Tibial artery (tissue), 4 donors: ENCODE results near the gene GYS2.
"Not testable (repeated sequence)": the region's sequence is repeated elsewhere in the genome, so short reads cannot be mapped to it uniquely, and the experiment has no call there.

Experiments used
- DNase-seq, 2 donors: peaks; one replicate each; pipeline ENCODE4 v3.0.0-alpha.2; 2019
- H3K27ac ChIP-seq, 2 donors: fragments of 200-600 bp; sonication (generic) in 1 of 2; 1 replicate in 1 of 2; 2 replicates in 1 of 2; pipeline ENCODE4 v1.5.1; 2018 to 2019; ENCODE audit warnings: mild to moderate bottlenecking in 1 of 2
- H3K27me3 ChIP-seq, 2 donors: fragments of 200-600 bp; sonication (generic) in 1 of 2; one replicate each; pipeline versions ENCODE4 v1.5.1 to v1.6.0; 2016 to 2019
- H3K36me3 ChIP-seq, 3 donors: fragments of 200-600 bp; sonication (generic) in 2 of 3; one replicate each; pipeline ENCODE4 v1.5.1; 2016 to 2019; ENCODE audit warnings: mild to moderate bottlenecking in 2 of 3
- H3K4me1 ChIP-seq, 4 donors: fragments of 200-600 bp; sonication (generic) in 2 of 4; 1 replicate in 3 of 4; 2 replicates in 1 of 4; pipeline ENCODE4 v1.5.1; 2016 to 2019
- H3K4me3 ChIP-seq, 2 donors: fragments of 200-600 bp; sonication (generic) in 1 of 2; 1 replicate in 1 of 2; 2 replicates in 1 of 2; pipeline ENCODE4 v1.5.1; 2018 to 2019; ENCODE audit warnings: mild to moderate bottlenecking in 2 of 2
- H3K9me3 ChIP-seq, 3 donors: fragments of 200-600 bp; sonication (generic) in 1 of 3; one replicate each; pipeline ENCODE4 v1.5.1; 2016 to 2019
- intact Hi-C: fragments of 100-400 bp; cut with DNase I; formaldehyde crosslinking; loops from one replicate; pipeline ENCODE4 v1.15.0; 2023; ENCODE audit warnings: low total_unique reads
- TF ChIP-seq, protein P1 (sequence below), 2 experiments: fragments of 200-600 bp in 1 of 2; fragments of 450-650 bp in 1 of 2; IDR thresholded peaks; one replicate each; pipeline ENCODE4 v1.5.1; 2017 to 2019; ENCODE audit warnings: antibody characterized with exemption in 2 of 2, mild to moderate bottlenecking in 1 of 2, moderate library complexity in 1 of 2

GYS2 gene

DNA sequence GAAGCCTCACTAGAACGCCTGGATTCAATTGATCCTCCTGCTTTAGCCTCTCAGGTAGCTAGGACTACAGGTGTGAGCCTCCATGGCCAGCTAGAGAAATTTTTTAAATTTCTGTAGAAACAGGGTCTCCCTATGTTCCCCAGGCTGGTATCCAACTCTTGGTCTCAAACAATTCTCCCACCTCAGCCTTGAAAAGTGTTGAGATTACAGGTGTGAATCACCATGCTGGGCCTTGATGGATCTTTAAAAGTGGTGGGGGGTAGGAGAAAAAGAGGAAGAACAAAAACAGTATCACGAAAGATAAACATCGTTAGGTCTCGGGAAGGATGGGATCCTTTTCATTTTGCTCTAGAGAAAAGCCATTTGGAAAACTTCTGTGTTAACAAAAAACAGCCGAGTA is 4.5 kb downstream of the GYS2 start:
- Histone ChIP-seq H3K36me3 (no peaks in the 10 kb centered on the region), H3K27me3 (no peaks in the 10 kb centered on the region), H3K4me3 (no peak overlapping the region), H3K27ac (no peak overlapping the region), H3K4me1 (no peaks in the 10 kb centered on the region), H3K9me3 (no peaks in the 10 kb centered on the region)
- intact Hi-C loops: no loop called here
- DNase-seq: no peak
- TF ChIP-seq, protein P1, sequence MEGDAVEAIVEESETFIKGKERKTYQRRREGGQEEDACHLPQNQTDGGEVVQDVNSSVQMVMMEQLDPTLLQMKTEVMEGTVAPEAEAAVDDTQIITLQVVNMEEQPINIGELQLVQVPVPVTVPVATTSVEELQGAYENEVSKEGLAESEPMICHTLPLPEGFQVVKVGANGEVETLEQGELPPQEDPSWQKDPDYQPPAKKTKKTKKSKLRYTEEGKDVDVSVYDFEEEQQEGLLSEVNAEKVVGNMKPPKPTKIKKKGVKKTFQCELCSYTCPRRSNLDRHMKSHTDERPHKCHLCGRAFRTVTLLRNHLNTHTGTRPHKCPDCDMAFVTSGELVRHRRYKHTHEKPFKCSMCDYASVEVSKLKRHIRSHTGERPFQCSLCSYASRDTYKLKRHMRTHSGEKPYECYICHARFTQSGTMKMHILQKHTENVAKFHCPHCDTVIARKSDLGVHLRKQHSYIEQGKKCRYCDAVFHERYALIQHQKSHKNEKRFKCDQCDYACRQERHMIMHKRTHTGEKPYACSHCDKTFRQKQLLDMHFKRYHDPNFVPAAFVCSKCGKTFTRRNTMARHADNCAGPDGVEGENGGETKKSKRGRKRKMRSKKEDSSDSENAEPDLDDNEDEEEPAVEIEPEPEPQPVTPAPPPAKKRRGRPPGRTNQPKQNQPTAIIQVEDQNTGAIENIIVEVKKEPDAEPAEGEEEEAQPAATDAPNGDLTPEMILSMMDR (IDR thresholded peaks at IDR 0.05): no peak

- no peak overlapping the region for H3K4me3 ChIP-seq
- no peaks in the 10 kb centered on the region for H3K4me1 ChIP-seq
- no peaks in the 10 kb centered on the region for H3K27me3 ChIP-seq
- TF ChIP-seq, protein P1 (IDR thresholded peaks at IDR 0.05): no peak
- H3K9me3 ChIP-seq: no peaks in the 10 kb centered on the region
- intact Hi-C loops: no loop called here
- no peak overlapping the region for H3K27ac ChIP-seq
- no peaks in the 10 kb centered on the region for H3K36me3 ChIP-seq
- DNase-seq: no peak
Observed at GRCh38 chr12:21599143-21599999, 5.3 kb downstream of the GYS2 start.

DNA sequence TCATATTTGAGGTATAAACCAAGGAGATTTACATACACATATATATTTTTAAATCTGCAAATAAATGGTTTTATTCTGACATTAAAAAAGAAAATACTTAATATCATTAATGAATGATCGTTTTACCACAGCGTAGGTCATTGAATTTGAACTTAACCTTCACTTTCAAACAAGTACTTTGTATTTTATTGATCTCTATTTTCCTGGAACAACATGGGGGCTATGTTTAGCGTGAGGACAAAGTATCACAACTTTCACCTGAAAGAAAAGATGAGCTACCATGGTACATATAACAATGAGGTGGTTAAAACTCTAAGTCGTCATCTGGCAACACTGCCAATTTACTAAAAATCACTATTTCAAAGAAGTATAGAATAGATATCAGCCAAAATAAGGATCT is 6.0 kb downstream of the GYS2 start:
- Histone ChIP-seq H3K4me1 (no peaks in the 10 kb centered on the region), H3K27ac (no peak overlapping the region), H3K27me3 (no peaks in the 10 kb centered on the region), H3K36me3 (no peaks in the 10 kb centered on the region), H3K9me3 (no peaks in the 10 kb centered on the region), H3K4me3 (no peak overlapping the region)
- intact Hi-C loops: no loop called here
- TF ChIP-seq, protein P1 (IDR thresholded peaks at IDR 0.05): no peak
- DNase-seq: no peak

GRCh38 chr12:21595356-21595755 is 9.3 kb downstream of the GYS2 start:
- H3K4me3 ChIP-seq, H3K4me1 ChIP-seq, H3K27me3 ChIP-seq, H3K36me3 ChIP-seq, DNase-seq, H3K27ac ChIP-seq, intact Hi-C loops, H3K9me3 ChIP-seq: not testable (repeated sequence)

DNA sequence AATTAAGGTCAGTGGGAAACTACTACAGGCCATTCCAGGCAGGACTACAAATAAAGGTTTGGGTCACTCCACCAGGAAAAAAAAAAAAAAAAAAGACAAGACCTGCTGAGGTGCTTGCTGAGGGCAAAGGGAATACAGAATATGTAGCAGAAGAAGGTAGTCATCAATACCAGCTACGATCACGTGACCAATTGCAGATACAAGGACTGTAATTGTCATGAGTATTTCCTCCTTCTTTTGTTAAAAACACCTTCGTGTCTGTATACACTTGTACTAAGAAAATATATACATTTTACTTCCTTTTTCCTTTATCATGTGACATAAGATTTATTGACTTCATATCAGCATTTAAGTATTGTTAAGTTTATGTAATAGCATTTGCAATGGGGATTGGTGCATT is 19.2 kb downstream of the GYS2 start:
- no peak overlapping the region for H3K27ac ChIP-seq
- no peak overlapping the region for H3K4me3 ChIP-seq
- intact Hi-C loops: no loop called here
- no peak for DNase-seq
- TF ChIP-seq, protein P1 (IDR thresholded peaks at IDR 0.05): no peak
- no peaks in the 10 kb centered on the region for H3K27me3 ChIP-seq
- peaks cover 0 to 10% (median 0%) of the 10 kb centered on the region in 3 donors for H3K9me3 ChIP-seq
- no peaks in the 10 kb centered on the region for H3K36me3 ChIP-seq
- no peaks in the 10 kb centered on the region for H3K4me1 ChIP-seq

GRCh38 chr12:21584403-21585182 is 20.1 kb downstream of the GYS2 start:
- H3K9me3 ChIP-seq, H3K27ac ChIP-seq, intact Hi-C loops, H3K36me3 ChIP-seq, H3K27me3 ChIP-seq, DNase-seq, H3K4me3 ChIP-seq, H3K4me1 ChIP-seq: not testable (repeated sequence)
